ENCODE results near the gene CDK5RAP2.

Gene CDK5RAP2

DNA sequence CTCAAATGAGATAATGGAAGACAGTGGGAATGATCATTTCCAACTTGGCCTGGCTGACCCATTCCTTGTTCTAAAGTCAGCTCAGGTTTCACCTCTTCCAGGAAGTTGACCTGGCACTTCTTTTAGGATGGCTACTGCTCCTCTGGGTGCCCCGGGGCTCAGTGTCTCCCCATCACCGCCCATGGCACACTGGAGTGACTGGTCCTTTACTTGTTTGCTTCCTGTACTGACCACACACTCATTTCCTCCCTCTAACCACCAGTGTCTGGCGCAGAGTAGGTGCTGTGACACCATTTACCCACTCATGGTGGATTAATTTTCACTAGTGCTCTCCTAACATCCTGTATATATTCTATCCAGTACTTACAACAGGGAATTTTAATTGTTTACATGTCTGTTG, 183.5 kb downstream of the CDK5RAP2 start:
- no peak for DNase-seq

DNA sequence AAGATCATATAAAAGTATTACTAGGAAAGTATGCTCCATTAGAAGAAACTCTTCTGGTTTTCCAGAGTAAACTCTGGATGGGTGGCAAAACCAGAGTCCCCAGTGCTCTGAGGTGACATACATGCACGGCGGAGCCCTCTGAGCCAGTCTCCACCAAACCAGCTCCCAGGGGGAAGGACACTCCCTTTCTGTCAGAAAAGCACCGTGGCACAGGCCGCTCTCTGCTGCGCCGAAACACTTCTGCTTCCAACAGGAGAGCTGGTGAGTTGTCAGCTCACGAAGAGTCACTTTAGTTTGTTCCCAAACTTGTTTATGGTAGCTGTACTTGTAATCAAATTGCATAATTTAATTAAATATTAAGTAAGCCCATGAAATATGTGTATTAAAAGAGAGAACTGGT, 184.6 kb downstream of the CDK5RAP2 start:
- DNase-seq, result no peak

DNA sequence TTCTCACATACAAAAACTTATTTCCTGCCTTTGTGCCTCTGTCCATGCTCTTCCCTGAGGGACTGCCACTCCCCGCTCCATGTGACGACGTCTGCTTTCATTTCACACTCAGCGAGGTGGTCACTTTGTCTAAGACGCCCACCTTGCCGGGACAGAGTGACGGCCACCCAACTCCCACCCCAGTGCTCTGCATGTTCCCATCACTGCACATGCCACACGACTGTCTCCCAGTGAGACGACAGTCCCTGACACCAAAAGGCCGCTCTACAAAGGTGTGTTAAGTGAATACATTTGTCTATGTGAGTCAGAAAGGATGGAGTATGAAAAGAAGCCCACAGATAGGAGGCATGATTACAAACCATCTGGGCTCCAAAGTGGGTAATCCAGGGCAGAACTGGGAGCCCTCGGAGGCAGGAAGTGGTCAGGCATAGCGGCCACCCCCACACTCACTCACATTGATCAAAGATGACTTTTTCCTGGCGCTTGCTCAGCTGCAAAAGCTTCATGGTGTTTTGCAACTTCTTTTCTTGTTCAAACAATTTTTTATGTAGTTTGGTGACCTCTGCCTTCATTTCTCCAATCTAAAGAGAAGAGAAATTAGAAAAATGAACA, 185.8 kb downstream of the CDK5RAP2 start:
- DNase-seq, result peak; percentile 44

DNA sequence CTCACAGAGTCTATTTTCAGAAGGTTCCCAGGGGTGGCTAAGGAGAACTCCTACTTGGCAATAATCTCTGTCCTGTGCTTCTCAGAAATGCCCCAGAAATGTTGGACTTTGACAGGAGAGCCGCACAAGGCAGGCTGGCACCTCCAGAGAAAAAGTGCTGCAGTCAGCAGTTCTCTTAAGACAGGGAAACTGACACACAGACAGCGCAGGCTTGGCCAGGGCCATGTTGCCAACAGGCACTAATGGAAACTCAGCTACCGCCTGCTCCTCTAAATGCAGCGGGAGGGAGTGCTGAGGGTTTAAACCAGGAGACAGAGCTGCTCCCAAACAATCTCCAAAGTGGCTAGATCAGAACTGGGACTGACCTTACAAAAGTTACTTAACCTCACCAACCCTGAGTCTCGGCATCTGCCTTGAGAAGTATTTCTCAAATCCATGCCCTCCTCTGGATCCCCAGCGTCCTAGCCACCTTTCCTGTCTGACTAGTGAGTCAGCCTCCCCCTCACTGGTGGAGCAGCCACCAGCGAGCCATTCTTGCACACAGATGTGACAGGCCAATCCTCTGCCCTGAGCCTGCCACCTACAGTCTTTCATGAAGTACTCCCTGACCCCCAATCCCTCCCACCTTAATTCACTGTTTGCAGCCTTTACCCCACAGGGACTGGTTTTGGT, 186.4 kb downstream of the CDK5RAP2 start:
- no peak for DNase-seq

DNA sequence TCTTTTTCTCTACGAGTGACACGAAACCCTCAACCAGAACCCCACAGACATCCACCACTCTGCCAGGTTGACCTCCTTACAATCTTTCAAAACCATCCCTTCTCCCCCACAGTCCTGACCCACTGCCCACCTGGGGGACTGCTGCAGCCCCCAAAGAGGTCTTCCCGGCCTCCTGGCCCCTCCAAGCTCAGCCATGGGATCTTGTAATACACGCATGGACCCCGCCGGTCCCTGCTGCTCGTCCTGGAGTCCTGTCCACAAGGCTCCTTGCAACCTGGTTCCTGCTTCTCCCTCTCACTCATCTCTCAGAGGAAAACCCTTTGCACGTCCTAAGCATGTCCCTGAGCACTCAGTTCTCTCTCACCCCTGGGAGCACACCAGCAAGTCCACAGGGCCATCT, 187.3 kb downstream of the CDK5RAP2 start:
- no peak for DNase-seq

DNA sequence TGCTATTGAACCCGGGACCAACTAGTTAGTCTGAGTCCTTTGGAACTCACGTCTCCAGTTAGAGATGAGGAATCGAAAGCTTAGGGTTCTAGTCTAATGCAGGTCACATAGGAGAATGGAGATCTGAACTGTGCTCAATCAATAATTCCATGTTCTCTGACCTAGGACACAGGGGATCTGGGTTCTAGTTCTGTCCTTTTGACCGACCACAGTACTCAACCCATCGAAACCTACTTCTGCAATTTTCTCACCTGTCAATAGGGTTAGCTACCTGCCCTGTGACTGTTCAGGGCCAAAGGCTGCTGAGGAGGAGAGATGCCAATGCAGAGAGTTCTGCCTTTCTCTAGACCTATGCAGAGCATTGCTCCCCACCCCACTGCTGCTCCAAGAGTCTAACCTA, 187.7 kb downstream of the CDK5RAP2 start:
- no peak for DNase-seq

DNA sequence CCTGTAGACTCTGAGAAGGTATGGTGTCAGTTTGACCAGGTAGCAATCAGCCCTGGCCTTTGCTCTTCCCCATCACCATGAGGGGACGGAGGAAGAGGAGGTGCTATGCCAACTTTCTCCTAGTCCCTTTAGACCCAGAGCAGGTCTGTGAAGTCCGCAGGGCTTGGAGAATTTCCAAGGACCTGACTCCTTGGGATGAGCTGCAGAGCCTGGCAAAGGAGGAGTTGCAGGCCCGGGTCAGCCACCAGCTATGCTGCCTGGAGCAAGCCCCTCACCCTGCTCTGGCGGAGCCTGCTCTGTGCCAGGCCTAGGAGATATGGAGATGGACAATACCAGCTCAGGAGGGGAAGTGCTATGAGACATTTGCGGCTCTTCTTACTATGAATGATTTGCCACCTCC, 188.3 kb downstream of the CDK5RAP2 start:
- peak; percentile 8 for DNase-seq

DNA sequence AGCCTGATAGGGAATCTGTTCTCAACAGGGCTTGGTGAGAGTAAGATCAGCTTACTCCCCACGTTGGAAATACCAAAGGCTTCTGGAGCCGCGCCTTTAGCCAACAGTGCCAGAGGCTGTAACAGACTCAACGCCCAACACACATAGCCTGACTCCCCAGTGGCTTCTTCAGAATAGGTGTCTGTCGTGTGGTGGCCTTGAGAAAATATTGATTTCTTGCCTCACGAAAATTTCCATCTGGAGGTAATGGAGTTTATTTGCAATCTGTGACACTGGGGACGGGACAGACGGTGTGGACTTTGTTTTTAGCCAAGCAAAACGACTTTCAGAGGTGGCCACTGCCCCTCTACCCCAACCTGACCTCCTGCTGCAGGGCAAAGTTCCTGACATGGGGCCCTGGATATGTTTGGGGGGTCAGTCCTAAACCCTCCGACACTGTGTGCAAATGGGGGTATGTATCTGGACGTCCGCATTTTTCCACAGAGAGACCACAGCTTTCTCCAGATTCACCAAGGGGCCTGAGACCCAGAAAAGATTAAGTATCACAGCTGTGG, 189.3 kb downstream of the CDK5RAP2 start:
- DNase-seq, result no peak

DNA sequence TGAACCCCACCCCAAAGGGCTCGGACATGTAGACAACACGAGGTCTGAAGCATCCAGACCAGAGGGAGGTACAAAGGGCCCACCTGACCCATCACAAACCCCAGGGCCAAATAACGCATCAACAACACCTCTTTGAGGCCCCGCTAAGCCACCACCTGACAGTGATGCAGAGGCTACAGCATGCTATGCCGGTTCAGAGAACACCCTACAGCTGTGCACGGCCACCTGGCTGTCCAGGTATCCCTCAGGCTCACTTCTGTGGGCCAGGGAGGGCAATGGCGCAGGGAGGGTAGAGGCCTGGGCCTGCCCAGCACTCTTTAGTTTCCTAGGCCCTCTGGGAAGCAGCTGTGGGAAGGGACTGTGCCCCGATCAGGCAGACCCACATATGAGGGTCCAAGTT, 190.1 kb downstream of the CDK5RAP2 start:
- DNase-seq, result no peak

DNA sequence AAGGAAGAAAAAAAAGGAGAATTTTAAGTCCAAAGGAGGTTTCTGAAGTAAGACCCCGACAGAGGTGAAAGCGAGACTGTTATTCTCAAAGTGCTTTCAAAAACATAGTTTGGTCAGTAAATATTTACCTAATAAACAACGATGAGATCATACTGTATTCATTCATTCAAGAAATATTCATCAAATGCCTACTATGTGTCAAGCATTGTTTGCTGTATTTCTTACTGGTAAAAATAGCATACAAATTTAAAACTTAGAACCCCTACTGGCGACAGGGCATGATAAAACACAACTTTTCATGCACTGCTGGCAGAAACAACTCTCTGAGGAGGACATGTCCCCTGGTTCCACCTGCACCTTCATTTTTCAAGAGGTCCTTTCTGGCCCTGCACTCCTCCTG, 190.7 kb downstream of the CDK5RAP2 start:
- no peak for DNase-seq

DNA sequence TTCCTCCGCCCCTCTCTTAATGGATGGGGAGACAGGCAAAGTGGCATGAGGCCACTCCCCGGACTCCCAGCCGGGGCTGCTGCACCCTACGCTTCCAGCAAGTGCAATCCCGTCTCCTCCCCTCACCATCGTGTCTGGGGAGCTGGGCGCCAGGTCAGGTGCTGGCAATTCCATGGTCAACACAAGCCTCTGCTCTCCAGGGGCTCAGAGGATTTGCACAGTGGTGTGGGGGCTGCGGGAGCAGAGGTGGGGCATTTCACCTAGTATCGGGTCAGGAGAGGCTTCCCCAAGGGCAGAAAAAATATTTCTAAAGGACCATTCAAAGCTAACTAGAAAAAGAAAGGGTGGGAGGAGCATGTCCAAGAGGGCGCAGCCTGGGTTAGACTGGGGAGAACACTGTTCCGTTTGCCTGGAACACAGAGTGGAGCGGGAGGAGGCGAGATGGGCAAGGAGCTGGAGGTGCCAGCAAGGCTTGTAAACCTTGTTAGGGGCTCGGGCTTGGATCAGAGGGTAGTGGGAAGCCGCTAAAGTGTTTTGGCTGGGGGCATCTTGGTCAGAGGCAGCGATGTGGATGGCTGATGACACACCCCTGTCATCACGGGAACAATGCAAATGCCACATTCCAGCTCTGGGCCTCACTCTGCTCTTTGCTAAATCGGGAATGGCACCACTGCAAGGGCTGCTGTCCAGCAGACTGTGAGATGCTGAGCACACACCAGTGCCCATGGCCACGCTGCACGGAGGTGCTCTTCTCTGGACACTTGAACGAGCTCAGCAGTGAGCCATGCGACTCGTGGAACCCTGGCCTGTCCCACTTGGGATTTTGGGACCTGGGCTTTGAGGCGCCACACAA, 191.7 kb downstream of the CDK5RAP2 start:
- DNase-seq, result peak; percentile 16

DNA sequence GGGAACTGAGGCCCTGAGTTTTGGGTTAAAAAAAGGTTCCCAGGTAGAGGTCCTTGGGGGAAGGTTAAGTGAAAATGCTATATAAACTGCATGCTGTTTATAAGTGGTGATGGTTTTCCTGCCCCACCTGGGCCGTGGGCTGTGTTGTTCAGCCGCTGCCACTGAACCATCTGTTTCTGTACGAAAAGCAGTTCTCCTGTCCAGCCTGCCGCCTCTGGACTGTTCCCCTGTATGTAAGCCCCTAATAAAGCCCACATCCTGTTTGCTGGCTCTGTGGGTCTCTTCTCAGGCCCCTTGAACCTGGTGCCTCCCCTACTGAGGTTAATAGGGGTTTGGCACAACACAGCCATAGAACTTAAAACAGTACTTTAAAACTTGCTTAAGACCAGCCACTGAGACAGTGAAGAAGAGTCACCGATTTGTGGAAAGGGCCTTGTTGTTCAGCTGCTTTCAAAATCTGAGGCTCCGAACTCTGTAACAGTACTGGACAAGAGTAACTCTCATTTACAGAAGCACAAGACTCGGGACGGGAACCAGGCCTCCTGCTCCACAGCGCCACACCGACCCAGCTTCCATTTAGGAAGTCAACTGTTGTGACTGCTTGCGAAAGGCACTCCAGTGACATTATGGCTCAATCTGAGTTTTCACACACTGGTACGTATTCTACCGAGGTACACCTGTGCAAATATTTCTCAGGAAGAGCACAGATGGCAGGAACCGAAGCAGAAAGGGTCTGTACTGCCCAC, 192.5 kb downstream of the CDK5RAP2 start:
- peak; percentile 15 for DNase-seq

DNA sequence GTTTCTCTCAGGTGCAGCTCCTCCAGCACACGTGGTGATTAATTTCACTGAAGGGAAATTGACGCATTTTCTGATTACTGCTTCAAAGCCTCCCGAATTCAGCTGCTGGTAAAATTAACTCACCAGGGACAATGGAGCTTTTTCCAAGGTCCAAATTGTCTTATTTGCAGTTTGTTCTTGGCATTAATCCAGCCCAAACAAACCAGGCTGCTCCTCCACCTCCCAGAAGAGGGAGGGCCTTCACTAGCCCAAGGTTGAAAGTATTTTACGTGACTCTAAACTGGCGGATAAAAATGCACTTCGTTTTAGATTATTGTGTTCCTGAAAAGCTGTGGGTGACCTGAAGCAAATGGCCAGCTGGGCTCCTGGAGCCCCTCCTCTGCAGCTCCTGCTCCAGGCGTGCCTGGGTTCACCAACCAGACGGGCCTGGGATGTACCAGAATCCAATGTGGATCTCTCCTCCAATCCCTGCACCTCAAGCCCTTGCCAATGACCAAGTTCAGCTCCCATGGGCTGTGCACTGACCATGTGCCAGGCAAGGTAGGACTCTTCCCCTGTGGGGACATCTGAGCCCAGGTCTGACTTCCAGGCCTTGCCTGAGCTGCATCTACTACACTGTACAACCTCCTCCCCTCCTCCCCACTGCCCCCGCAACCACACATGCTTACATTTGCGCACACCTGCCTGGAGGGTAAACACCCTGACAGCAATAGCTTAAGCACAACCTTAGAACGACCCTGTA, 193.4 kb downstream of the CDK5RAP2 start:
- DNase-seq, result no peak

DNA sequence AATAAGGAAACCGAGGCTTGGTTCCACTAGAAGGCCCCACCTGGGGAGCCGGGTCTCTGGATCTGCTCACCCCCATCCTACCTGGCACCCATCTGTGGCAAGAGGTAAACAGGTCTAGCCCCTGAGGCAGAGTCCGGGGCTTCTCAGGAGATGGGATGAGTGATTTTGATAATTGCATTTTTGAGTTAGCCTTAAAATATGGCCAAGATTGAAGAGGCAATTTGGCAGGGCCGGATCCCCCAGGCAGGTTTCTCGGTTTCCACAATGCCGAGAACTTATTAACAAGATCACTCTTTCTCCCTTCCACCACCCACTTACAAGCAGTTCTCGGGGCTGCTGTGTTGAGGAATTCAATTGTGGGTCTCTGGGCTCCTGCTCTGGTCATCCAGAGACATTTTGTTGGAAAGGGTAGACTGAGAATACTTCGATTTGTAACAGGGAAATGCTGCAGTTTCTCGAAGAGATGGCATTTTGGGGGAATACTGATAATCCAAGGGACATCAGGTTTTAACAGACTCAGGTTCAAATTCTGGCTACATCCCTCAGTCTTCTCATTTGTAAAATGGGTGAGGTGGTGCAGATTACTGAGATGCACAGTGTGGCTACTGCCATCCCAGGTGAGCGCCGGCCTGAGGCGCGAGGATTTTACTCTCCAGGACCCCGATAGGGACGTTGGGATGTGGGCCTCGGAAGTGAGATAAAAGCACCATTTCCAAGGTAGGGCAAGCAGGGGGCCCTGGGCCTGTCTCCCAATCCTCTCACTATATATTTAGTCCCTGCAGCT, 194.2 kb downstream of the CDK5RAP2 start:
- DNase-seq, result no peak

DNA sequence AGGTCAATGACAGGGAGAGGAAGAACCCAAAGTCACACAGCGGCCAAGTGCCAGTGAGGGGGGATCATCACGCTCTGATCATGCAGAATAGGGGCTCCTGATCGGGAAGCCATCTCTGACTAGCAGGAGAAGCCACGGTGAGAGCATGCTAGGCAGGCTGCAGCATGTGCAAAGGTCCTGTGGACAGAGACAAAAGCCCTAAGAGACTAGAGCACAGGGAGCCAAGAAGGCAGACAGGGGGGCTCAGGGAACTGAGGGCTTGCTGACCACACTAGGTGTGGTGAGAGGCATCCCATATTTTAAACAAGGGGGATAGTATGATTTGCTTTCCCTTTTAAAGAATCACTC, 195.1 kb downstream of the CDK5RAP2 start:
- DNase-seq, result no peak

DNA sequence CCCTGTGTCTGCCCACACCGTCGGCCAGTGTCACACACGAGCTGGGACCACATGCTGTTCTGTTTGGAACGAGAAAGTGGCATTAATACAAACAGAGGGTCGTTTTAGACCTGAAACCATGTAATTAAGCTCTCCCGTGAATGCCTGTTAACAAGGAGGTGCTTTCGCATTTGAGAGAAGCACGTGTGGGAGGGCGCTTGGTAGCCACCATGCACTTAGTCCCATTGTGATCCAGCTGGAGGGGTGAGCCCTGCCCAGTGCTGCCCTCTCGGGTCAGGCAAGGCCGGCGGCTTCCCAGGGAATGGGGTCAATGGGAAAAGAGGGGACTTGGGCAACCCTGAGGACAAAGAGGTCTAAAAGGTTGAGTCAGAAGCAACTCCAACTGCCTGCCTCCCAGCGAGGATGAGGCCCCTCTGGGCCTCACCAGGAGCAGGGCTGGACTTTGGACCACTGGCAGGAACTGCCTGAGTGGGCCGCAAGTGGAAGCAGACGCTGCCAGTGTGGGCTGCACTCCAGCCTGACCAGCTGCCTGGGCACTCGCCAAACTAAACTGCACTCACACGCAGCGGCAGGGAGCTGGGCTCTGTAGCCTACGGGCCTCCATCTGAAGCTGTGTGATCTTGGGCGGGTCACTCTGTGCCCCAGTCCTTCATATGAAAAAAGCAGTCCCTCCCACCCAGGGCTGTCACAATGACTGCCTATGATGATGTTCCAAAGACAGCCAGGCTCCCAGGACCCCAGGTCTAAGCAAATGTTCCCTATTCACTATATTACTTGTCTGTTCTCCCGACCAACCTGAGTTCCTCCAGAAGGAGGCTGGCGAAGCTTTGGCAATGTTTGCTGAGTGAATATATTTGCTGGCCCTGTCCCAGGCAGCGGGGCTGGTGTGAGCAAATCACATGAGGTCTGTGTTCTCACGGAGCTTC, 195.7 kb downstream of the CDK5RAP2 start:
- DNase-seq, result peak; percentile 75

DNA sequence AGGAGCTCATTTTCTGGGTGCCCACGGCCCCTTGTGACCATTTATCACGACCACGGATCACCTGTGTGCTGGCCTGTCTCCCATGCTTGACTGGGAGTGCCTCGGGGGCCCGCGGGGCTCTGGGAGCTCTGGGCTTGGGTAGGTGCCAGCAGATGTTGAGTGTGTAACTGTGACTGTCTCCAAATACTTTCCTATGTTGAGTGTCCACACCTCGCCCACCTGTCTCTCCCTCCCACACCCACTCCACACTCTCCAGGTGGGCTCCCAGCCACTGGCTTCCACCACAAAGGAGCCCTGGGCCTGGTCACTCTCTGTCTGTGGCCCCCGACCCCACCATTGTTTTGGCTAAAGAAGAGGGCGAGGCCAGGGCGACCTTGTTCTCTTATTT, 196.4 kb downstream of the CDK5RAP2 start:
- DNase-seq, result no peak

DNA sequence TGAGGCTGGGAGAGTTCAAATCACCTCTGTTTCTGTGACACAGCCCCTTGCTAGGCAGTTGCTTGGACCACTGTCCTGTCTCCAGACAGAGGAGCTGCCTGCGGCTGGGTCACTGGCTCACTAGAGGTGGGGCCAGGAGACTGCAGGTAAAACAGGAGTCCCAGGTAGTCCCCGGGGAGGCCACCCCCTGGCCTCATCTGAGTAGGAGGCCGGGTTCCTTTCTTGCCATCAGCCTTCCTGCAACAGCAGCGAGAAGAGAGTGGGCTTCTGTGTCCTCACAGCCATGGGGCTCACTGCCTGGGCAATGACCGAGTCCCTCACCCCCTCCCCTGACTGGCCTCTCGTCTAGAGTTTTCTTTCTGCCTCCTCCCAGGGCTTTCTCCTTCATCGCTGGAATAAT, 197.5 kb downstream of the CDK5RAP2 start:
- DNase-seq, result no peak

DNA sequence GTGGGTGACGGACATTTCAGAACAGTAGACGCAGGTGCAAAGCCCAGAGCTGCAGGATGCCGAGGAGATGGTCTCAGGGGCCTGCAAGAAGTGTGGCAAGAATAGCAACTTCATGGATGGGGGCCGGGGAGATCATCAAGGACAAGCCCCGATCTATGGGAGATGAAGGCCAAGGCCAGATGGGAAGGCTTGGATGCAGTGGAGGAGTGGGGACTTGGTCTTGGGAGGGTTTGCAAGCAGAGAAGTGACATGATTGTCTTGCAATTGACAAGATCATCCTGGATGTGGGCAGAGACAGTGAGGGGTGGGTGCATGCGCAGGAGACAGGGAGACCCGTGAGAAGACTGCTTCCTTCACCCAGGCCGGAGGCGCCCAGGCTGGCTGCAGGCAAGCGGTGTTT, 198.1 kb downstream of the CDK5RAP2 start:
- DNase-seq, result no peak

DNA sequence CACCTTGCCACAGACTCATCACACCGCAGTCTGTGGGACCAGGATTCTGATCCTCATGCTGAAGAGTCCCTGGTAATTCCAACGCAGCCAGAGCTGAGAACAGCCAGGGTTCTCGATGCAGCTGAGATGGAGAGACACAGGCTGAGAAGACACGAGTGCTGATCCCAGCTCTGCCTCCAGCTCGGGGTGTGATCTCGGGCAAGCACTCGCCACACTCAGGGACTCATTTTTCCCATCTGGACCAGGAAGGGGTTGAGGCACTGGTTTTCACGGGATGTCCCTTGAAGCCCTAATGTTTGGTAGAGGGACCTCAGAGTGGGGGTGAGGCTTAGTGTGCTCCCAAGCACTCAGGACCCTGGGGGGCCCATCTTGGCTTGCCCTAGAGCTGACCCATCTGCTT, 200.4 kb downstream of the CDK5RAP2 start:
- no peak for DNase-seq

Data from femur (tissue), 1 donor.